HepG2 (cell line): ENCODE data around the gene SERPINF2. TPM values are rescaled to one million over a fixed set of nuclear protein-coding genes. Genes with fewer than 3 reads are reported as not detected.

Experiments used
- GTF2F1 ChIP-seq: fragments of 150-350 bp; IDR thresholded peaks from 2 replicates; pipeline ENCODE4 v1.6.1; 2014; ENCODE audit warnings: low read length
- MXD4 ChIP-seq: IDR thresholded peaks from 2 replicates; pipeline ENCODE4 v1.6.1; 2016; ENCODE audit warnings: mild to moderate bottlenecking, missing biosample characterization, missing genetic modification reagents
- NFKBIZ ChIP-seq: IDR thresholded peaks from 2 replicates; pipeline ENCODE4 v1.6.1; 2018; ENCODE audit warnings: missing genetic modification reagents, missing compliant biosample characterization
- POLR2A ChIP-seq, 2 experiments: IDR thresholded peaks; 2 replicates each; pipeline ENCODE4 v1.6.1; 2011; ENCODE audit warnings: low read depth in 2 of 2, low read length in 2 of 2, mild to moderate bottlenecking in 1 of 2, moderate library complexity in 1 of 2; ENCODE audit not compliant: insufficient read depth in 1 of 2
- SIX1 ChIP-seq: sonication (generic); formaldehyde crosslinking; IDR thresholded peaks from 2 replicates; pipeline ENCODE4 v1.4.0; 2020; ENCODE audit warnings: missing genetic modification reagents, borderline replicate concordance
- STAT6 ChIP-seq: sonication (generic); formaldehyde crosslinking; IDR thresholded peaks from 2 replicates; pipeline ENCODE4 v1.4.0; 2020; ENCODE audit warnings: missing genetic modification reagents, mild to moderate bottlenecking, borderline replicate concordance
- TEAD3 ChIP-seq: optimal IDR thresholded peaks from 2 replicates; pipeline ENCODE3; 2016; ENCODE audit warnings: borderline replicate concordance
- ZBTB38 ChIP-seq: sonication (generic); formaldehyde crosslinking; IDR thresholded peaks from 2 replicates; pipeline ENCODE4 v1.5.1; 2020; ENCODE audit warnings: mild to moderate bottlenecking, missing genetic modification reagents
- ZBTB7B ChIP-seq: sonication (generic); formaldehyde crosslinking; IDR thresholded peaks from 2 replicates; pipeline ENCODE4 v1.4.0; 2020; ENCODE audit warnings: missing genetic modification reagents
- ZBTB8A ChIP-seq: sonication (generic); formaldehyde crosslinking; IDR thresholded peaks from 2 replicates; pipeline ENCODE4 v1.4.0; 2020; ENCODE audit warnings: mild to moderate bottlenecking, low read depth, missing genetic modification reagents, borderline replicate concordance
- ZFP91 ChIP-seq: sonication (generic); formaldehyde crosslinking; IDR thresholded peaks from 2 replicates; pipeline ENCODE4 v1.9.0; 2022; ENCODE audit warnings: missing genetic modification reagents, mild to moderate bottlenecking, borderline replicate concordance
- ZNF136 ChIP-seq: sonication (generic); formaldehyde crosslinking; IDR thresholded peaks from 2 replicates; pipeline ENCODE4 v1.8.1; 2022; ENCODE audit warnings: low read depth, mild to moderate bottlenecking, moderate library complexity, missing genetic modification reagents
- ZNF24 ChIP-seq: fragments of 450-650 bp; IDR thresholded peaks from 2 replicates; pipeline ENCODE4 v1.6.1; 2017; ENCODE audit warnings: antibody characterized with exemption, mild to moderate bottlenecking
- ZNF451 ChIP-seq: sonication (generic); formaldehyde crosslinking; IDR thresholded peaks from 2 replicates; pipeline ENCODE4 v1.5.0; 2020; ENCODE audit warnings: mild to moderate bottlenecking, missing genetic modification reagents
- ZNF496 ChIP-seq: sonication (generic); formaldehyde crosslinking; IDR thresholded peaks from 2 replicates; pipeline ENCODE4 v1.8.1; 2023; ENCODE audit warnings: mild to moderate bottlenecking, moderate library complexity, missing genetic modification reagents; ENCODE audit not compliant: insufficient replicate concordance
- ZNF850 ChIP-seq: sonication (generic); formaldehyde crosslinking; conservative IDR thresholded peaks from 2 replicates; pipeline ENCODE4 v1.9.0; 2021; ENCODE audit warnings: mild to moderate bottlenecking, missing genetic modification reagents
- ZSCAN5A ChIP-seq: sonication (generic); formaldehyde crosslinking; IDR thresholded peaks from 2 replicates; pipeline ENCODE4 v1.8.0; 2022; ENCODE audit warnings: mild to moderate bottlenecking, missing genetic modification reagents, borderline replicate concordance
- polyA plus RNA-seq, 8 experiments: library from polyadenylated mRNA; depleted of rRNA in 3 of 8; stranded (reverse) in 7 of 8; unstranded in 1 of 8; fragments of >200 nt; fragmentation: Illumina TruSeq in 4 of 8; extraction: Trizol in 4 of 8; gene quantifications; 2 replicates each; pipeline versions ENCODE4 v1.2.1 to v1.2.3, GENCODE V29; 2011 to 2016; ENCODE audit warnings: low read depth in 4 of 8, missing spikeins in 1 of 8, mixed read lengths in 1 of 8; ENCODE audit not compliant: insufficient read depth in 1 of 8
- total RNA-seq, 5 experiments: library from RNA; depleted of rRNA; stranded (reverse); fragments of >200 nt; fragmentation: Illumina TruSeq; extraction: Trizol; gene quantifications; 2 replicates each; pipeline ENCODE4 v1.2.3, GENCODE V29; 2016; ENCODE audit warnings: low read depth in 1 of 5
- TF ChIP-seq, protein P1 (sequence below): sonication (generic); formaldehyde crosslinking; IDR thresholded peaks from 2 replicates; pipeline ENCODE4 v1.5.0; 2020; ENCODE audit warnings: missing genetic modification reagents
- TF ChIP-seq, protein P2 (sequence below): sonication (generic); formaldehyde crosslinking; IDR thresholded peaks from 2 replicates; pipeline ENCODE4 v1.9.0; 2021; ENCODE audit warnings: missing genetic modification reagents, borderline replicate concordance

SERPINF2 gene
- total and polyA plus RNA-seq, 2 of the 13 experiments (the other 11 are each of a cell fraction or from before 2014, with no cell fraction given), result 309 to 548 TPM

DNA sequence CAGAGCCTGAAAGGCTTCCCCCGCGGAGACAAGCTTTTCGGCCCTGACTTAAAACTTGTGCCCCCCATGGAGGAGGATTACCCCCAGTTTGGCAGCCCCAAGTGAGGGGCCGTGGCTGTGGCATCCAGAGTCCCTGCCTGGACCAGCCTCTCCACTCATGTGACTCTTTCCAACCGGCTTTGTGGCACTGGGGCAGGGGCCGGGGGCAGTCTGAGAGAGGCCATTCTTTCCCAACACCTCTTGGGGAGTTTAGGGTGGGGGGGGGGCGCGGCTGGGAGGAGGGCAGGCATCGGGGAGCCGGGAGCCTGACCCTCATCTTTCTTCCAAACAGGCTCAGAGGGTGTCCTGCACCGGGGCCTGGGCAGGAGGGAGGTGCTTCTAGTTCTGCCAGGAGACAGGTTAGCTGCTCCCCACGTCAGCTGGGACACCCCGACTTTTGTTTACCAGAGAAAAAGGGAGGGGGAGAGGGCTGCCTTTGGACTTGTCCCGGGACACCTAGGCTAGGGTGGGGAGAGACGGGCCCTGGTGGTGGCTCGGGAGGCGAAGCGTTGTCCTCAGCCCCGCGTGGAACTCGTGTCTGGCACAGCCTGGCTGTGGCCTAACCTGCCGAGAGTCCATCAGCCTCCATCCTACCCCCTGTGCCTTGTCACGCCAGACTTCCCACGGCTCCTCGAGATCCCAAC is 11.9 kb downstream of the SERPINF2 start (continued):
- TF ChIP-seq ZFP91 (CRISPR knock-in tag), result 0 out of 2 replicates have a peak, but pooled peaks have one; percentile 5
- TF ChIP-seq ZNF496 (CRISPR knock-in tag), result no peak
- TF ChIP-seq MXD4 (CRISPR knock-in tag), result no peak
- TF ChIP-seq NFKBIZ (CRISPR knock-in tag), result no peak
- TF ChIP-seq TEAD3 (CRISPR knock-in tag), result peak; percentile 30
- 0 out of 4 replicates have a peak, but pooled peaks have one; percentile 38 to 39 for TF ChIP-seq POLR2A (IDR thresholded peaks at IDR 0.05; ENCODE audit: insufficient read depth in 1 of 2, low read depth in 2 of 2, low read length in 2 of 2)
- TF ChIP-seq ZBTB7B (CRISPR knock-in tag), result no peak
- TF ChIP-seq ZNF24, result no peak
- no peak for TF ChIP-seq ZBTB8A
- no peak for TF ChIP-seq ZNF136 (CRISPR knock-in tag)
- TF ChIP-seq, protein P1, sequence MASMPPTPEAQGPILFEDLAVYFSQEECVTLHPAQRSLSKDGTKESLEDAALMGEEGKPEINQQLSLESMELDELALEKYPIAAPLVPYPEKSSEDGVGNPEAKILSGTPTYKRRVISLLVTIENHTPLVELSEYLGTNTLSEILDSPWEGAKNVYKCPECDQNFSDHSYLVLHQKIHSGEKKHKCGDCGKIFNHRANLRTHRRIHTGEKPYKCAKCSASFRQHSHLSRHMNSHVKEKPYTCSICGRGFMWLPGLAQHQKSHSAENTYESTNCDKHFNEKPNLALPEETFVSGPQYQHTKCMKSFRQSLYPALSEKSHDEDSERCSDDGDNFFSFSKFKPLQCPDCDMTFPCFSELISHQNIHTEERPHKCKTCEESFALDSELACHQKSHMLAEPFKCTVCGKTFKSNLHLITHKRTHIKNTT (CRISPR knock-in tag), result no peak
- TF ChIP-seq ZBTB38 (CRISPR knock-in tag), result 0 out of 2 replicates have a peak, but pooled peaks have one; percentile 15
- TF ChIP-seq ZSCAN5A (CRISPR knock-in tag), result no peak
- no peak for TF ChIP-seq GTF2F1
- no peak for TF ChIP-seq ZNF451
- TF ChIP-seq ZNF850 (CRISPR knock-in tag), result no peak
- TF ChIP-seq, protein P2, sequence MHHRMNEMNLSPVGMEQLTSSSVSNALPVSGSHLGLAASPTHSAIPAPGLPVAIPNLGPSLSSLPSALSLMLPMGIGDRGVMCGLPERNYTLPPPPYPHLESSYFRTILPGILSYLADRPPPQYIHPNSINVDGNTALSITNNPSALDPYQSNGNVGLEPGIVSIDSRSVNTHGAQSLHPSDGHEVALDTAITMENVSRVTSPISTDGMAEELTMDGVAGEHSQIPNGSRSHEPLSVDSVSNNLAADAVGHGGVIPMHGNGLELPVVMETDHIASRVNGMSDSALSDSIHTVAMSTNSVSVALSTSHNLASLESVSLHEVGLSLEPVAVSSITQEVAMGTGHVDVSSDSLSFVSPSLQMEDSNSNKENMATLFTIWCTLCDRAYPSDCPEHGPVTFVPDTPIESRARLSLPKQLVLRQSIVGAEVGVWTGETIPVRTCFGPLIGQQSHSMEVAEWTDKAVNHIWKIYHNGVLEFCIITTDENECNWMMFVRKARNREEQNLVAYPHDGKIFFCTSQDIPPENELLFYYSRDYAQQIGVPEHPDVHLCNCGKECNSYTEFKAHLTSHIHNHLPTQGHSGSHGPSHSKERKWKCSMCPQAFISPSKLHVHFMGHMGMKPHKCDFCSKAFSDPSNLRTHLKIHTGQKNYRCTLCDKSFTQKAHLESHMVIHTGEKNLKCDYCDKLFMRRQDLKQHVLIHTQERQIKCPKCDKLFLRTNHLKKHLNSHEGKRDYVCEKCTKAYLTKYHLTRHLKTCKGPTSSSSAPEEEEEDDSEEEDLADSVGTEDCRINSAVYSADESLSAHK (CRISPR knock-in tag), result no peak
- no peak for TF ChIP-seq SIX1
- no peak for TF ChIP-seq STAT6 (CRISPR knock-in tag)
